HK-2 (cell line): ENCODE measurements around the gene POLD3.
A peak's percentile ranks its signal among the peaks of the same experiment; 100 is the strongest.

Source experiments
- DNase-seq: peaks from one replicate; pipeline ENCODE4 v3.0.0-alpha.2; 2018; ENCODE audit not compliant: unreplicated experiment

The POLD3 gene, protein sequence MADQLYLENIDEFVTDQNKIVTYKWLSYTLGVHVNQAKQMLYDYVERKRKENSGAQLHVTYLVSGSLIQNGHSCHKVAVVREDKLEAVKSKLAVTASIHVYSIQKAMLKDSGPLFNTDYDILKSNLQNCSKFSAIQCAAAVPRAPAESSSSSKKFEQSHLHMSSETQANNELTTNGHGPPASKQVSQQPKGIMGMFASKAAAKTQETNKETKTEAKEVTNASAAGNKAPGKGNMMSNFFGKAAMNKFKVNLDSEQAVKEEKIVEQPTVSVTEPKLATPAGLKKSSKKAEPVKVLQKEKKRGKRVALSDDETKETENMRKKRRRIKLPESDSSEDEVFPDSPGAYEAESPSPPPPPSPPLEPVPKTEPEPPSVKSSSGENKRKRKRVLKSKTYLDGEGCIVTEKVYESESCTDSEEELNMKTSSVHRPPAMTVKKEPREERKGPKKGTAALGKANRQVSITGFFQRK

DNA sequence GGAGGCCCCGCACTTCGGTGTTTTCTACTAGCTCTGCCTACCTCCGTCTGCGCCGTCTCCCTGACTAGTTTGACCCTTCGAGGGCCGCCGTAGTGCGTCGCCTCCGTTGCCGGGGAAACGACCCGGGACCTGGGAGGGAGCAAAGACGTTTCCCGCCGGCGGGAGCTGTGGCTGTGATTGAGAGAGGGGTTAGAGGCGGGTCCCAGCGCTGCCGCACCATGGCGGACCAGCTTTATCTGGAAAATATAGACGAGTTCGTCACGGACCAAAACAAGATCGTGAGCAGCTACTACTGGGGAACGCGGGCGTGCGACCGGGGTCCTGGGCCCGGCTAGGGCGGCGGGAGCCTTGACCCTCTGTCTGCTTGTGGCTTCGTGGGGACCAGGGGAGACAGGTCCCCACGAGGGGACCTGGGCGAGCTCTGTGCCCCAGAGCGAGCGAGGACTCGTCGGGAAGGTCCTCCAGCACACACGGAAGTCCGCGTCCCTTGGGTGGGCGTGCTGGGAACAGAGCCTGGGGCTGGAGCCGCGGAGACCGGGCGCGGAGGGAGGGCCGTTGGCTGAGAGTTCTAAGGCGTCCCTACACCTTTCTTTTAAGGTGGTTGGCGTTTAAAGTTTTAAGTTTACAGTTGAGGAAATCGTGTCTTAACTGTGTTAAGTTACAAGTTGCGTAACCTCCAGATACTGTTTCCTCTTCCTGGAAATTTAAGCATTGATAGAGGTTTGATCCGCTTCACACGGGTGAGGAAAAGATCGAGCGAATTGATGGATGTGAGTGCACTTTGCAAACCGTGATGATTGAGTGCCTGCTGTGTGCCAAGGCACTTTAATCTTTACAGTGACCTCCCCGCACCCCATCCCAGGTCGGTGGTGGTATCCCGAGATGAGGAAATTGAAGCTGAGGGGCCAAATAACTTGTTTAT is at the start of gene POLD3:
POLD3 (plus strand) TSS at position 142 of the 922 bp plus-strand sequence; CDS start at position 219, 77 bp downstream.
- DNase-seq = peak; percentile 88

DNA sequence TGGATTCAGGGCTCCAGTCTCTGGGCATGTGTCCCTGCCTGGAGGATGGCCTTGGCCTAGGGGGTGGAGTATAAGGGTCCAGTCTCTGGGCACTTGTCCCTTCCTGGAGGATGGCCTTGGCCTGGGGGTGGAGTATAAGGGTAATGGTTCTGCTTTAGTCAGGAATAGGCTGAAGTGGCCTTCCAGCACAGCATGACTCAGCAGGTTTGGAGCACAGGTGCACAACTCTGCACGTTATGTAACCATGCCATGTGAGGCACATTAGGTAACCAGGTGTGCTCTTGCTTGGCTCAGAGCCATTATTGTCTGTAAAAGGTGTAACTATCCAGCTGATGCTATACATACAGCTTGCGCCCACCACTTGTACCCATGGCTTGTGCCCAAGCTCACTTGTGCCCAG is 48.4 kb upstream of the POLD3 start:
- no peak for DNase-seq

GRCh38 chr11:74546752-74547151 is 45.6 kb upstream of the POLD3 start:
- DNase-seq = no peak

GRCh38 chr11:74550991-74551753 is 41.2 kb upstream of the POLD3 start:
- DNase-seq = no peak

DNA sequence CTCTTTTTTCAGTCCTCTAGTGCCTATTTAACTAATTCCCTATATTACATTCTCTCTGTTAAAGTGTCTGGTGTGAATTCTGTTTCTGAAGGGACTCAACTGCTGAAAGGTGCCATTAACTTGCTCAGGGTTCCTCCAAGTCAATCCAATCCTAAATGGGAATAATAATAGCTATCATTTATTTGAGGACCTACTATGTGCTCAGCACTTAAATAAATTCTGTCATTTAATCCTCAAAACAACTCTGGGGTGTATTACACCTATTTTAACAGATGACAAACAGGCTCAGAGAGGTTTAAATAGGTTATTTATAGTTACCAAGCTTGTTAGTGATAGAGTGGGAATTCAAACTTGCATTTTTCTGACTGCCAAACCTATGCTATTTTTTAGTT is 40.6 kb upstream of the POLD3 start:
- no peak for DNase-seq

GRCh38 chr11:74557526-74557925 is 34.9 kb upstream of the POLD3 start:
- DNase-seq = no peak

DNA sequence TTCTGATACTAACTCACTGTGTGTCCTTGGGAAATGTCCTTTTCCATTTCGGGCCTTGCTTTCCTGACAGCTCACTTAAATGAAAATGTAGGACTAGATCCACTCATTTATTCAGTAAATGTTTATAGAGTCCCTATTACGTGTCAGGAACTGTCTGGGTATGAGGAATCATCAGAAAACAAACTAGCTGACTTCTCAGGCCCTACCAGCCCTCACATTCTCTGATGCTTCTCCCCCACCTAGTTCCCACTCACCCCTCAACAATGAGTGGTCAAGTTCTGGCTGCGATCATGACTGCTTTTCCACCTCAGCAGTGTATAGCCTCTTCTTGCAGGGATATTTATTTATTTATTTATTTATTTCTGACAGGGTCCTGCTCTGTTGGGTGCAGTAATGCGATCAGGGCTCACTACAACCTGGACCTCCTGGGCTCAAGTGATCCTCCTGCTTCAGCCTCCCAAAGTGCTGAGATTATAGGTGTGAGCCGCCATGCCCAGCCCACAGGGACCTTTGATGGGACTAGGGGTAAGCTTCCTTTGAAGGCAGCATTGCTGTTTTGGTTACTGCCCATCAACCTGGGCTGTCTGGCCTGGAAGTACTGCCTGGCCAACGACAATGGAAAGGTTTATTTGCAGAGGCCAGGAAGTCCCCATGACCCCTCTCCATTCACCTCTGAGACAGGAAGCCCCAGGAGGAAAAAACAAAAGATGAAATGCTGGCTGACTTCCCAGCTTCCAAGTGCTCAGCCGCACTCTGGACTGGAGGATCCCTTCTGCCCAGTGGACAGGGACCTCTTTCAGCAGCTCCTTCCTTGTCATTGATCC is 33.1 kb upstream of the POLD3 start:
- no peak for DNase-seq

DNA sequence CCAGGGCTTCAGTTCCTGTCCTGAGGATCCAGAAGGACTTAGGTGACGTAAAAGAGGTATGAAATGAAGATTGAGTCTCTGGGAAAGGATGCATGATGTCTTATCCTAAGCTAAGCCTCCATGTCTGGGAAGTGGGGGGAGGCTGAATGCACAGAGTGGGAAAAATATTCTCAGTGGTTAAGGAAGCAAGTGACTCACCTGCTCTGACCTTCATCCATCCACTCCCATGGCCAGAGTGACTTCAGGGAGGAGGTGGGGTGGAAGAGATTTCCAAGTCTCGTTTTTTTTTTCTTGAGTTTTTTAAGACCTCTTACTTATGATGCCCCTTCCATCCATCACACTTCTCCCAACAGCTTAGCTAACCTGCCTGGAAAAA is 32.5 kb upstream of the POLD3 start:
- peak; percentile 13 for DNase-seq

DNA sequence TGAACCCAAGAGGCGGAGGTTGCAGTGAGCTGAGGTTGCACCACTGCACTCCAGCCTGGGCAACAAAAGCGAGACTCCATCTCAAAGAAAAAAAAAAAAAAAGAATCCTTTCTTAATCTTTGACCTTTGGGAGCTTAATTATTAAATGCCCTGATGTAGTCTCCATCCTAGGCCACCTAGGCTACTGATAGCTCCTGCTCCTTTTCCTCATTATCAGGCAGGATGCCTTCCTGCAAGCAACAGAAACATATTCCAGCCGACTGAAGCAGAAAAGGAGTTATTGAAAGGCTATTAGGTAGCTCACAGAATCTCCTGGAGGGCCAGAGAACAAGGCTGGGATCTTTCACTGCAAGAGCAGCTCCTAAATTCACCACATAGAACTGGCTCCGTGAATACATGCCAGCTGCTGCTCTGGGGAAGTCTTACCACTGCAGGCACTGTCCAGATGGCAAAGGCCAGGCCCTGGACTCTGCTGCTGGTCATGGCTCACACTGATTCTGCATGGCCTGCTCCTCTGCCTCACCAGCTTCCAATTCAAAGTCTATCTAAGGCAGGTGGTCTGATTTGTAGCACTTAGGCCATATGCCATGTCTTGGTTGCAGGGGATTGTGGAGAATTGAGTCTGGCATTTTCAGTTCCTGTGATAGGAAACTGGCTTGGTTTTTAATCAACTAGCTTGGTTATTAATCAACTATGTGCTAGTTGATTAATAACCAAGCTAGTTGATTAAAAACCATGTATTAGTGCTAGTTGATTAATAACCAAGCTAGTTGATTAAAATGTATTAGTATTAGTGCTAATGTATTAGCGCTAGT is 26.0 kb upstream of the POLD3 start:
- DNase-seq = no peak

GRCh38 chr11:74568028-74568427 is 24.4 kb upstream of the POLD3 start:
- DNase-seq = no peak

- DNase-seq = no peak
Measured at GRCh38 chr11:74570266-74571061, 21.9 kb upstream of the POLD3 start.

DNA sequence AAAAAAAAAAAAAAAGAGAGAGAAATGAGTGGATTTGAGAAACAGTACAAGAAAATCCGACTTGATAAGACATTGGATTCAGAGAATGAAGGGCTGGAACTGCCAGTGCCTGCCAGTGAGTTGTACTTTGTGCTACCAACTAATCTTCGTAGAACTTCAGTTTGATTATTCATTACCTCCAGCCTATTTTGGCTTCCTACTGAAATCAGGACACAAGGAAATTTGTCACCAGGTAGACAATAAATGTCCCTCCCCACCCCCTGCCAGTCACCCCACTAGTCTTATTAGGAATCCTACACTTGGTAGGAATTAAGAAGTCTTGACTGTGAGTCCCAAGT is 21.4 kb upstream of the POLD3 start:
- no peak for DNase-seq

DNA sequence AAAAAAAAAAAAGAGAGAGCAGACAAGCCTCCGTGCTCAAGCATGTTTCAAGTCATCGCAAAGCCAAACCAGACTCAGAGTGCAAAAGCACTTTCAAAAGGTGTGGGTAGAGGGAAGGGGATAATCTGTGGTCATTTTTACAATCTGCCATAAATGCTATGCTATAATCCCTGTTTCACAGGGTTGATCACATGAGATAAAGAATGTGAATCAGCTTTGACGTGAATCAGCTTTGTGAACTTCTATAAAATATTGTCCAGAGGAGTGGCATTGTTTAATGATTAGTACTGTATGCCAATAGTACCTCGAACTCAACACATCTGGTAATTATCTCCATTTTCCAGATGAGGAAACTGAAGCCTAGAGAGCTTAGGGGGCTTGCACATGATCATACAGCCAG is 20.0 kb upstream of the POLD3 start:
- DNase-seq = no peak

DNA sequence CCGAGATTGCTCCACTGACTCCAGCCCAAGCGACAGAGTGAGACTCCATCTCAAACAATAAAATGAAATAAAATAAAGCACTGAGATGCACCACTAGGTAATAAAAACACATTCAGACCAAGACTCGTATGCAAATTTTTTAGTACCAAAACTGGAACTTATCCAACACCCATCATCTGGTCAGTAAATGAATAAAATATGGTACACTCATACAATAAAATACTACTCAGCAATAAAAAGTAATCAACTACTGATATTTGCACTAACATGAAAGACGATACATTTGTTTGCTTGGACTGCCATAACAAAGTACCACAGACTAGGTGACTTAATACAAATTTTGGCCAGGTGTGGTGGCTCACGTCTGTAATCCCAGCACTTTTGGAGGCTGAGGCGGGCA is 17.8 kb upstream of the POLD3 start:
- DNase-seq = no peak

DNA sequence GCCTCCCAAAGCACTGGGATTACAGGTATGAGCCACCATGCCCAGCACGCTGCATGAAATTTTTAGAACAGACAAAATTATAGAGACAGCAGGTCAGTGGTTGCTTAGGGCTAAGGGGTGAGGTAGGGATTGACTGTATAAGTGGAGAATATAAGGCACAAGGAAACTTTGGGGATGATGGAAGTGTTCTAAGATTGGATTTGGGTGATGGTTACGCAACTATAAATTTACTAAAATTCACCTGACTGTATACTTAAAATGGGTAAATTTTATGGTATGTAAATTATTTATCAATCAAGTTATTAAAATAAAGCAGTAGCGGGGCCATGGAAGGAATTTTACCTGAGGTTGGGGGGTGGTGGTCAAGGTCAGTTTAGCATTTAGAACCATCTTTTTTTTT is 16.4 kb upstream of the POLD3 start:
- no peak for DNase-seq

DNA sequence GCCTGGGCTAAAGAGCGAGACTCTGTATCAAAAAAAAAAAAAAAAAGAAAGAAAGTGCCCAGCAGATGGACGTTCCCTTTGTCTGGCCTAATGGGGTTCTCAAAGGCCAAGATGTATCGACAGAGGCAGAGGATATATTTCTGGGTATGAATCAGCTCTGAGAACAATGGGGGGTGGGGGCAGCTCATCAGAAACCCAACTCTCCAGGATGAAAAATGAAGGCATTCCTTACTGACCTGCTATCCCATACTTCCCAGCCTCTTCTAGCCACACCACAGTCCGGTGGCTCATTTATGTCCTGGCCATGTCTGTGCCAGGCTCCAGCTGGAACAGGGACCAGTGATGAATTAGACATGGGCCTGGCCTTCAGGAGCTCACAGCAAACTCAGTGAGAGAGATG is 15.2 kb upstream of the POLD3 start:
- no peak for DNase-seq

GRCh38 chr11:74577624-74578396 is 14.6 kb upstream of the POLD3 start:
- DNase-seq = no peak

DNA sequence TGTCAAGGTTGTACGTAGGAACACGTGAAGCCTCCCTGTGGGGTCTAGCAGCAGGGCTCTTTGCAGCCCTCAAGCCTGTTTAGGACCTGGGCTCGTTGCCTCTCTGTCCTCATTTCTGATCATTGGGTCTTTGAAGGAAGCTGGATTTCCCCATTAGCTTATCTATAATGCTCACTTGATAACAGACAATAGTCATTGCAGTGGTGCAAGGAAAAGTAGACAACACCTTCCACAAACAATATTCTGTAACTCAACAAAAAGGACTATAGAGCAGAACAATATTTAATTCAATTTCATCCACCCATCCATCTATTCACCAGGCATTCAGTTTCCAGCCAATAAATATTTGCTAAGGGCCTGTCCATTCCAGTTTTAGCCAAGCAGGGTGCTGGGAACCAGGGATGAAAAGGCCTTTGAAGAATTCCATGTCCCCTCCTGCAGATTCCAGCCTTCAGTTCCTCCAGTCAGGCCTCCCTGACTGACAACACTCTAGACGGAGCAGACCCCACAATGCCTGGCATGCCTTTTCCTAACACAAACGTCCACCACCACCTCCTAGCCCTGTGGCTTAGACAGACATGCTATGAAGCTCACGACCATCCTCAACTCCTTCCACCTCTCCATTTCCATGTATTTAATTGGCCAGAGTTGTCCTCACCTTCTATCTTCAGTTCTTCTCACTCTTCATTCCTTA is 12.7 kb upstream of the POLD3 start:
- DNase-seq = no peak
